ENCODE results near the gene GNAS-AS1. TPM values are rescaled to one million over a fixed set of nuclear protein-coding genes. Genes with fewer than 3 reads are reported as not detected.

The GNAS-AS1 gene
- total and polyA plus RNA-seq, 10 of the 15 experiments (the other 5 are each of a cell fraction or from before 2014, with no cell fraction given) = 0.06 to 2.7 (median 1.2) TPM

GRCh38 chr20:58855506-58856389 lies 5.0 kb upstream of the GNAS-AS1 start (continued):
- TF ChIP-seq SPI1 (IDR thresholded peaks at IDR 0.05; ENCODE audit: borderline replicate concordance, insufficient read depth, low read depth, low read length) = no peak
- TF ChIP-seq IKZF1 (conservative IDR thresholded peaks at IDR 0.05) = no peak
- TF ChIP-seq STAT3 (IDR thresholded peaks at IDR 0.05; ENCODE audit: low read depth, low read length) = no peak
- no peak for TF ChIP-seq TARDBP (IDR thresholded peaks at IDR 0.05; ENCODE audit: borderline replicate concordance)
- TF ChIP-seq RCOR1 (conservative IDR thresholded peaks at IDR 0.05; ENCODE audit: low read depth, low read length) = no peak
- TF ChIP-seq ATF2 (IDR thresholded peaks at IDR 0.05; ENCODE audit: low read length) = no peak
- no peak for TF ChIP-seq POLR2AphosphoS5 (IDR thresholded peaks at IDR 0.05; ENCODE audit: low read length)
- TF ChIP-seq EP300 (IDR thresholded peaks at IDR 0.05; ENCODE audit: borderline replicate concordance in 1 of 2, control insufficient read depth in 1 of 2, low read depth in 2 of 2, low read length in 2 of 2) = no peak
- no peak for TF ChIP-seq POLR2A (IDR thresholded peaks at IDR 0.05; ENCODE audit: low read depth, low read length)
